AG04449 (cell line): Measurements from ENCODE around the gene SPINK6.

Experiments
- CTCF ChIA-PET: fragments of 350-600 bp; formaldehyde crosslinking; extraction: SDS; loops from one replicate; lab custom pipeline; 2021; ENCODE audit warnings: antibody characterized with exemption; lab: Yijun Ruan, JAX
- POLR2A ChIA-PET: fragments of 400-600, 350-600 bp; formaldehyde crosslinking; extraction: SDS; loops from one replicate; lab custom pipeline; 2020; ENCODE audit warnings: antibody characterized with exemption, inconsistent platforms; lab: Yijun Ruan, JAX
- DNase-seq: peaks from one replicate; pipeline ENCODE4 v3.0.0-alpha.2; 2010; ENCODE audit warnings: low read depth, low spot score
- H3K4me3 ChIP-seq: 2 replicates; pipeline ENCODE4 v1.5.1; 2011; ENCODE audit warnings: low read depth, mild to moderate bottlenecking, control low read depth, low read length
- TF ChIP-seq, protein P1 (sequence below): IDR thresholded peaks from one replicate; pipeline ENCODE4 v1.5.1; 2011; ENCODE audit warnings: mild to moderate bottlenecking, moderate library complexity, low read length, control low read depth, inconsistent platforms; ENCODE audit not compliant: insufficient read depth; ENCODE audit errors: missing control alignments

Gene SPINK6

DNA sequence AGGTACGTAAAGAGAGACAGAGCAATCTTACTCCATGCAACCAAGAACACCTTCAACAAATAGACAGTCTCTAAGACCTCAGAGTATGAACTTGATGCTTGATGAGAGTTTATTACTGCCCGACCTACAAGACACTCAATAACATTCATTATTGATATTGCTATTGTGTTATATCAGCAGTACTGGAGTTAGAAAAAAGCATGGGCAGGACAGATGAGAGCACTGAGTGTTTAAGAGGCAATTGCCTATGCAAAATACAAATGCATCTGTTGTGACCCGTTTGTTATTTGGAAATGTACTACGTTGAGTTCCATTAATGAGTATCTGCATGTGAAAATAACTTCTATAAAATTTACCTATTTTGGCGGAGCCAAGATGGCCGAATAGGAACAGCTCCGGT lies 27.4 kb downstream of the SPINK6 start:
- CTCF ChIA-PET = no interaction called here
- no peak for DNase-seq
- POLR2A ChIA-PET = no interaction called here
- no peak overlapping the region for H3K4me3 ChIP-seq
- TF ChIP-seq, protein P1, sequence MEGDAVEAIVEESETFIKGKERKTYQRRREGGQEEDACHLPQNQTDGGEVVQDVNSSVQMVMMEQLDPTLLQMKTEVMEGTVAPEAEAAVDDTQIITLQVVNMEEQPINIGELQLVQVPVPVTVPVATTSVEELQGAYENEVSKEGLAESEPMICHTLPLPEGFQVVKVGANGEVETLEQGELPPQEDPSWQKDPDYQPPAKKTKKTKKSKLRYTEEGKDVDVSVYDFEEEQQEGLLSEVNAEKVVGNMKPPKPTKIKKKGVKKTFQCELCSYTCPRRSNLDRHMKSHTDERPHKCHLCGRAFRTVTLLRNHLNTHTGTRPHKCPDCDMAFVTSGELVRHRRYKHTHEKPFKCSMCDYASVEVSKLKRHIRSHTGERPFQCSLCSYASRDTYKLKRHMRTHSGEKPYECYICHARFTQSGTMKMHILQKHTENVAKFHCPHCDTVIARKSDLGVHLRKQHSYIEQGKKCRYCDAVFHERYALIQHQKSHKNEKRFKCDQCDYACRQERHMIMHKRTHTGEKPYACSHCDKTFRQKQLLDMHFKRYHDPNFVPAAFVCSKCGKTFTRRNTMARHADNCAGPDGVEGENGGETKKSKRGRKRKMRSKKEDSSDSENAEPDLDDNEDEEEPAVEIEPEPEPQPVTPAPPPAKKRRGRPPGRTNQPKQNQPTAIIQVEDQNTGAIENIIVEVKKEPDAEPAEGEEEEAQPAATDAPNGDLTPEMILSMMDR = no peak

DNA sequence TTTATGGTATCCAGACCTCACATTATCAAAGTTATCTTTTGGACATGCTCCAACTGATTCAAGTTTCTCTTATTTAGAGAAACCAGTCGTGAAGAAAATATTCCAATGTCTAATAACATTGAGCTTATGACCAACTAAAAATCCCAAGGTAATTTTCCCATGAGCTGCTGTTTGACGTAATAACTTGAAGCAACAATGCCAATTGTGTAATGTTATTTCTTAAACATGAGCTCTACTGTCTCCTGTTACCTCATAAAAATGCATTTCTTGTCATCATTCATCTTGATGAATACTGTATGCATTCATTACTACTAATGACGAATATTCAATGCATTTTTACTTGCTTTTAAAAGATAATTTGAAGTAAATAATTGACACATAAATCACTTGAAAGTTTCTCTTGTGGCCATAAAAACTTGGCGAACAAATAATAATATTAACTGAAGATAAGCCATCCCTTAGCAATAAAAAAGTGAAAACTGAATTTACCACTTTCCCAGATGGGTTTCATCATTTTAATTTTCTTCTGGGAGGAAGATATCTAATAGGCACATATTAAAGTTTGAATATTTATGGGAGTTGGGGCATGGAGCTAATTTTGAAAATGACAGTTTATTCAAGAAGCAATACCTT lies 35.1 kb downstream of the SPINK6 start:
- ChIA-PET POLR2A (no interaction called here), CTCF (no interaction called here)
- DNase-seq = no peak
- TF ChIP-seq, protein P1 = no peak
- H3K4me3 ChIP-seq = no peak overlapping the region

DNA sequence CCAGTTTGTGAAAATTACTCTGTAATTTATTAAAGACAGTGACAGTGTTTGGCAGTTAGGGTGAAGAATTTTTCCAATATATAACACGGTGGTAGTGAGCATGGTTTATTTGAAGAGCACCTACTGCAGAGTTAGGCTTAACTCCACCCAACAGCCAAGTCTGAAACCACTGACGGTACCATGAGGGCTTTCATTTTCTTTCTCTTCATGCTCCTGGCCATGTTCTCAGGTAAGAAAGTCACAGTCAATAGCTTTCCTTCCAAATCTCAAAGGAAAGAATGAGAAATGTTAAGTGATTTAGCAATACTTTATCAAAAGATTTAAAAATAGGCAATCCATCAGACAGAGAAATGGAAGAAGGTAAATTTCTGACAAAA lies 35.6 kb downstream of the SPINK6 start, which contains the start of gene MARCOL:
TSS of gene MARCOL (plus strand) at position 108 of the 377 bp plus-strand sequence. CDS start at position 181, 73 bp downstream.
- H3K4me3 ChIP-seq = no peak within 1 kb of the TSS
- no peak for DNase-seq
- POLR2A ChIA-PET = no interaction called here
- TF ChIP-seq, protein P1 = no peak
- CTCF ChIA-PET = no interaction called here

DNA sequence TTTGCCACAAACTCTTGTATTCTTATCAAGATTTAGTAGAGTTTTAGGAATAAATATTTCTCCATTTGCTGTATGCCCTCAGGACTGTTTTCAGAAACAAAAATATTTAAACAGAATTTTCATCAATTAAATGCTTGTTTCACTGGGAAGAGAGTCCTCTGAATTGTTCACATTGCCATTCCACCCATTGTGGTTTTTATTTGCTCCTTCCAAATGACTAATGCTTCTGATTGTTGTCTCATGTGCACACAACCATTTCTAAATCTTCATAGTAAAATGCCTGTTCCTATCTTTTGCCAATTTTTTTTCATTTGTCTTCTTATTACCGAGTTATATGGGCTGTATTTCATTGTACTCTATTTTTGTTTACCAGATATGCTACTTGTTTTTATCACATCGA lies 46.1 kb downstream of the SPINK6 start:
- no peak for DNase-seq
- POLR2A ChIA-PET = no interaction called here

DNA sequence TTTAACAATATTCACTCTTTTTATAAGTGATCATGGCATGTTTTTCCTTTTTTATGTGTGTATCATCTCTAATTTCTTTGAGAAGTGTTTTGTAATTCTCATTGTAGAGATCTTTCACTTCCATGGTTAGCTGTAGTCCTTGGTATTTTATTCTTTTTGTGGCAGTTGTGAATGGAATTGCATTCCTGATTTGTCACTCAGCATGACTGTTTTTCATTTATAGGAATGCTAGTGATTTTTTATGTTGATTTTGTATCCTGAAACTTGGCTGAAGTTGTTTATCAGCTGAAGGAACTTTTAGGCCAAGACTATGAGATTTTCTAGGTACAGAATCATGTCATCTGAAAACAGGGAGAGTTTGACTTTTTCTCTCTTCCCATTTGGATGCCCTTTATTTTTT lies 52.6 kb downstream of the SPINK6 start:
- DNase-seq = no peak
- no peak overlapping the region for H3K4me3 ChIP-seq
- ChIA-PET POLR2A (no interaction called here), CTCF (no interaction called here)
- TF ChIP-seq, protein P1 = no peak

More for the DNA sequence above, 46.1 kb downstream of the SPINK6 start:
- CTCF ChIA-PET = no interaction called here
- TF ChIP-seq, protein P1 = no peak
- no peak overlapping the region for H3K4me3 ChIP-seq

DNA sequence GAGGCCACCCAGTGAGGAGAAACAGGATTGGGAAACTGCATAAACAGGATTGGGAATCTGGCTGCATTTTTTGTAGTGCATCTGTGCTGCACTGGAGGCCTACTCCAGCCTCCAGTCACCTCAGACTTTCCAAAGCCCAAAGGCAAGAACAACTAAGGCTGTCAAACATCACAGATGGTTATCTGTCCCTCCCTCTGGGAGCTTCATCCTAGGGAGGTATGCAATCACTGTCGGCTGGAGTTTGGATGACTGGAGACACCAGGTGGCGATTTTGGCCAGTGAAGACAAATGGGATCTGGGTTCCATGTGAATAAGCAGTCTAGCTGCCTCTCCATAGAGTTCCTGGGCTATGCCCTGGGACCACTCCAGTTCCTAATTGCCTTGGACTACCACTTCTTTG lies 56.4 kb downstream of the SPINK6 start:
- H3K4me3 ChIP-seq = no peak overlapping the region
- DNase-seq = no peak
- ChIA-PET CTCF (no interaction called here), POLR2A (no interaction called here)
- TF ChIP-seq, protein P1 = no peak
